HEK293 (cell line): ENCODE results near the gene PTGIR.
A peak's percentile ranks its signal among the peaks of the same experiment; 100 is the strongest.

ENCODE experiments used
- GFI1B ChIP-seq: fragments of 450-650 bp; formaldehyde crosslinking; IDR thresholded peaks from 2 replicates; pipeline ENCODE4 v1.5.1; 2016; ENCODE audit warnings: missing biosample characterization, missing genetic modification characterization
- GLIS2 ChIP-seq: fragments of 450-650 bp; formaldehyde crosslinking; IDR thresholded peaks from 2 replicates; pipeline ENCODE4 v1.5.1; 2016; ENCODE audit warnings: missing biosample characterization, missing genetic modification characterization
- KLF1 ChIP-seq: fragments of 450-650 bp; formaldehyde crosslinking; IDR thresholded peaks from 2 replicates; pipeline ENCODE4 v1.5.1; 2016; ENCODE audit warnings: missing biosample characterization, missing genetic modification characterization
- MEIS1 ChIP-seq: sonication (generic); formaldehyde crosslinking; IDR thresholded peaks from 2 replicates; pipeline ENCODE4 v1.8.1; 2022; ENCODE audit warnings: missing genetic modification reagents, mild to moderate bottlenecking, borderline replicate concordance
- MZF1 ChIP-seq: fragments of 450-650 bp; formaldehyde crosslinking; IDR thresholded peaks from 2 replicates; pipeline ENCODE4 v1.5.1; 2017; ENCODE audit warnings: missing biosample characterization, missing genetic modification characterization, borderline replicate concordance
- PRDM4 ChIP-seq: fragments of 450-650 bp; formaldehyde crosslinking; IDR thresholded peaks from 2 replicates; pipeline ENCODE4 v1.5.1; 2017; ENCODE audit warnings: missing biosample characterization, missing genetic modification characterization
- SALL2 ChIP-seq: fragments of 450-650 bp; formaldehyde crosslinking; IDR thresholded peaks from 2 replicates; pipeline ENCODE4 v1.5.0; 2017; ENCODE audit warnings: missing biosample characterization, mild to moderate bottlenecking, missing genetic modification characterization, borderline replicate concordance
- SCRT1 ChIP-seq: fragments of 450-650 bp; formaldehyde crosslinking; IDR thresholded peaks from 2 replicates; pipeline ENCODE4 v1.5.1; 2016; ENCODE audit warnings: missing biosample characterization, missing genetic modification characterization, borderline replicate concordance
- SP3 ChIP-seq: fragments of 450-650 bp; formaldehyde crosslinking; IDR thresholded peaks from 2 replicates; pipeline ENCODE4 v1.5.1; 2016; ENCODE audit warnings: missing biosample characterization, missing genetic modification characterization
- ZBTB26 ChIP-seq: fragments of 450-650 bp; formaldehyde crosslinking; optimal IDR thresholded peaks from 2 replicates; pipeline ENCODE3; 2016; ENCODE audit warnings: missing biosample characterization, mild to moderate bottlenecking, missing genetic modification characterization
- ZBTB49 ChIP-seq: fragments of 450-650 bp; formaldehyde crosslinking; IDR thresholded peaks from 2 replicates; pipeline ENCODE4 v1.5.1; 2016; ENCODE audit warnings: missing biosample characterization, missing genetic modification characterization, low read depth
- ZFP37 ChIP-seq: fragments of 450-650 bp; formaldehyde crosslinking; IDR thresholded peaks from 2 replicates; pipeline ENCODE4 v1.5.1; 2016; ENCODE audit warnings: missing biosample characterization, missing genetic modification characterization
- ZFP41 ChIP-seq: fragments of 450-650 bp; formaldehyde crosslinking; IDR thresholded peaks from 2 replicates; pipeline ENCODE4 v1.5.1; 2016; ENCODE audit warnings: missing biosample characterization, missing genetic modification characterization, borderline replicate concordance
- ZFP69B ChIP-seq: fragments of 450-650 bp; formaldehyde crosslinking; IDR thresholded peaks from 2 replicates; pipeline ENCODE4 v1.5.1; 2016; ENCODE audit warnings: missing biosample characterization, missing genetic modification characterization
- ZNF132 ChIP-seq: fragments of 450-650 bp; formaldehyde crosslinking; IDR thresholded peaks from 2 replicates; pipeline ENCODE4 v1.5.1; 2017; ENCODE audit warnings: missing biosample characterization, missing genetic modification characterization, borderline replicate concordance
- ZNF138 ChIP-seq: fragments of 450-650 bp; formaldehyde crosslinking; IDR thresholded peaks from 2 replicates; pipeline ENCODE4 v1.5.1; 2016; ENCODE audit warnings: missing biosample characterization, missing genetic modification characterization, borderline replicate concordance
- ZNF157 ChIP-seq: fragments of 450-650 bp; formaldehyde crosslinking; IDR thresholded peaks from 2 replicates; pipeline ENCODE4 v1.5.1; 2016; ENCODE audit warnings: missing biosample characterization, missing genetic modification characterization
- ZNF19 ChIP-seq: fragments of 450-650 bp; formaldehyde crosslinking; IDR thresholded peaks from 2 replicates; pipeline ENCODE4; 2016; ENCODE audit warnings: missing biosample characterization, missing genetic modification characterization, low read depth
- ZNF2 ChIP-seq: fragments of 450-650 bp; formaldehyde crosslinking; IDR thresholded peaks from 2 replicates; pipeline ENCODE4 v1.5.1; 2016; ENCODE audit warnings: missing biosample characterization, missing genetic modification characterization
- ZNF223 ChIP-seq: fragments of 450-650 bp; formaldehyde crosslinking; IDR thresholded peaks from 2 replicates; pipeline ENCODE4 v1.5.1; 2016; ENCODE audit warnings: missing biosample characterization, missing genetic modification characterization
- ZNF248 ChIP-seq: fragments of 450-650 bp; formaldehyde crosslinking; IDR thresholded peaks from 2 replicates; pipeline ENCODE4 v1.5.1; 2017; ENCODE audit warnings: missing biosample characterization, missing genetic modification characterization
- ZNF26 ChIP-seq: fragments of 450-650 bp; formaldehyde crosslinking; IDR thresholded peaks from 2 replicates; pipeline ENCODE4 v1.5.1; 2016; ENCODE audit warnings: missing biosample characterization, missing genetic modification characterization
- ZNF280C ChIP-seq: fragments of 450-650 bp; formaldehyde crosslinking; IDR thresholded peaks from 2 replicates; pipeline ENCODE4 v1.5.1; 2016; ENCODE audit warnings: missing biosample characterization, missing genetic modification characterization
- ZNF335 ChIP-seq: fragments of 450-650 bp; formaldehyde crosslinking; conservative IDR thresholded peaks from 2 replicates; pipeline ENCODE4 v1.5.1; 2016; ENCODE audit warnings: missing biosample characterization, missing genetic modification characterization
- ZNF488 ChIP-seq: fragments of 450-650 bp; formaldehyde crosslinking; IDR thresholded peaks from 2 replicates; pipeline ENCODE4 v1.5.1; 2016; ENCODE audit warnings: missing biosample characterization, missing genetic modification characterization
- ZNF549 ChIP-seq: fragments of 450-650 bp; IDR thresholded peaks from 2 replicates; pipeline ENCODE4 v1.5.1; 2018; ENCODE audit warnings: missing biosample characterization, missing genetic modification characterization, mild to moderate bottlenecking, inconsistent platforms, moderate library complexity
- ZNF623 ChIP-seq: fragments of 450-650 bp; formaldehyde crosslinking; IDR thresholded peaks from 2 replicates; pipeline ENCODE4 v1.5.1; 2016; ENCODE audit warnings: missing biosample characterization, missing genetic modification characterization
- ZNF658 ChIP-seq: fragments of 450-650 bp; formaldehyde crosslinking; IDR thresholded peaks from 2 replicates; pipeline ENCODE4; 2016; ENCODE audit warnings: missing biosample characterization, missing genetic modification characterization
- ZNF707 ChIP-seq: fragments of 450-650 bp; formaldehyde crosslinking; IDR thresholded peaks from 2 replicates; pipeline ENCODE4 v1.5.1; 2016; ENCODE audit warnings: missing biosample characterization, missing genetic modification characterization
- ZNF837 ChIP-seq: fragments of 450-650 bp; formaldehyde crosslinking; IDR thresholded peaks from 2 replicates; pipeline ENCODE4 v1.5.1; 2016; ENCODE audit warnings: missing biosample characterization, missing genetic modification characterization

PTGIR gene

GRCh38 chr19:46661020-46661731 lies 36.3 kb upstream of the PTGIR start, which contains the start of gene DACT3 (continued):
- TF ChIP-seq KLF1 (peak; percentile 28), ZNF2 (tag by site-specific recombination) (no peak), PRDM4 (tag by site-specific recombination) (no peak), ZFP37 (no peak), GFI1B (tag by site-specific recombination) (no peak), ZNF837 (tag by site-specific recombination) (no peak), ZNF138 (no peak), MZF1 (tag by site-specific recombination) (no peak), ZNF335 (no peak), SALL2 (no peak), ZNF157 (no peak), ZNF623 (tag by site-specific recombination) (no peak), SCRT1 (no peak), ZNF488 (tag by site-specific recombination) (no peak), SP3 (tag by site-specific recombination) (peak; percentile 96), ZNF223 (tag by site-specific recombination) (no peak), ZFP41 (tag by site-specific recombination) (no peak), ZNF707 (tag by site-specific recombination) (no peak), GLIS2 (peak; percentile 1; the same call in 1 of the 2 replicates), ZNF549 (tag by site-specific recombination) (no peak), ZNF132 (no peak), ZFP69B (tag by site-specific recombination) (no peak), ZNF280C (no peak), ZNF19 (tag by site-specific recombination) (no peak), ZNF658 (tag by site-specific recombination) (no peak), ZBTB49 (no peak), MEIS1 (CRISPR knock-in tag) (no peak), ZNF26 (tag by site-specific recombination) (no peak), ZNF248 (no peak), ZBTB26 (tag by site-specific recombination) (peak; percentile 1)
